Stimulated activated CD8-positive, alpha-beta memory T cell treated with anti-CD3 and anti-CD28 coated beads, Interleukin-15, amount 100 ng/mL, for 48 hours (primary cell): ENCODE data around the gene BTBD2.

Experiments
- DNase-seq, 2 donors: peaks; one replicate each; pipeline ENCODE4 v3.0.0-alpha.2; 2020; ENCODE audit warnings: low read depth in 2 of 2

Gene BTBD2

DNA sequence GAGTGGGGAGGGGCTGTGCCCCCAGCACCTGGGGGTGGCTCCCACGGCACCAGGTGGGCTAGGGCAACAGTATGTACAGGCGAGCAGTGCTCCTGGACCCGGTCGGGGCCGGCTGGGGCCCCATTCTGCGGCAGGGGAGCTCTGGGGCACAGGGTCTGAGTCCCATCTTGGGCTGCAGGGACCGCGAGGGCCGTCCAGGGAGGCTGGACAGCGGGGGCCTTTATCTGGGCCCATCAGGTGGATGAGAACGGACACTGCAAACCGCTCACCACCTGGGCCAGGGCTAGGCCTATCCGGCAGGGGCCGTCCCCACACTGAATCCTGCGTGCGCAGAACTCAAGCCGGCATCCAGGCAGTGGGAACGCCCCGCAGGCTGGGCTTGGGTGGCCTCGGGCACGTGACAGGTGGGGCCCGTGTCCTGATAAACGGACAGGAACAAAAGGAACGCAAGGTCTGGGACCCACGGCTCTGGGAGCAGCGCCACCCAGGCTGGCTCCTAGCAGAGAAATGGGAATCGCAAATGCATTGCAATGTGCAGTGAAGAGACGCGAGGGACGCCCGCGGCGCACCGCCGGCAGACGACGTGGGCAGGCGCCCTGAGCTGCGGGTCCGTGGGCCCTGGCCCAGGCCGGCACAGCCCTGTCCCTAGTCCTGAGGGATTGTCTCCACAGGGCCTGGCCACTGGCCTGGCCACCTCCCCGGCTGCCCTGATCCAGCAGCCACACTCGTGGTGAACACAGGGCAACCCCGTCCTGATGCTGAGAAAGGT is 29.7 kb downstream of the BTBD2 start:
- DNase-seq, result no peak

- no peak for DNase-seq
Measured at GRCh38 chr19:1984357-1984756, 31.2 kb downstream of the BTBD2 start.

DNA sequence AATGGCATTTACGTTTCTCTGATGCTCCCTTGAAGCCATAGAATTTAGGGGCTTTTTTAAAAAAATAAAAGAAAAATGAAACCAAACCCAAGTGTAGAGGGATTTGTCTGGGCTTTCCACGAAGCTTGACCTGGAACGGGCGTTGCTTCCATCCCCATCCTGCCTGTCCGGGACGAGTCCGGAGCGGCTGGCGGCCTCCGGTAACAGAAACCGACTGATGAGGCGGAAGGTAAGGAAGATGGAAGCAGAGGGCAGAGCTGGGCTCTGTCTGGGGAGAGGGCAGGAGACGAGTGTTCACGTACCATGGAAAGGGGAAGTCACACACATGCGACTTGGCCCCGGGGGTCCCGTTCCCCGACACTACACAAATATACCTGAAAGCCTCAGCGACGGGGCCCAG is 34.3 kb downstream of the BTBD2 start:
- no peak for DNase-seq

GRCh38 chr19:1980809-1981181 is 34.7 kb downstream of the BTBD2 start:
- DNase-seq, result no peak

DNA sequence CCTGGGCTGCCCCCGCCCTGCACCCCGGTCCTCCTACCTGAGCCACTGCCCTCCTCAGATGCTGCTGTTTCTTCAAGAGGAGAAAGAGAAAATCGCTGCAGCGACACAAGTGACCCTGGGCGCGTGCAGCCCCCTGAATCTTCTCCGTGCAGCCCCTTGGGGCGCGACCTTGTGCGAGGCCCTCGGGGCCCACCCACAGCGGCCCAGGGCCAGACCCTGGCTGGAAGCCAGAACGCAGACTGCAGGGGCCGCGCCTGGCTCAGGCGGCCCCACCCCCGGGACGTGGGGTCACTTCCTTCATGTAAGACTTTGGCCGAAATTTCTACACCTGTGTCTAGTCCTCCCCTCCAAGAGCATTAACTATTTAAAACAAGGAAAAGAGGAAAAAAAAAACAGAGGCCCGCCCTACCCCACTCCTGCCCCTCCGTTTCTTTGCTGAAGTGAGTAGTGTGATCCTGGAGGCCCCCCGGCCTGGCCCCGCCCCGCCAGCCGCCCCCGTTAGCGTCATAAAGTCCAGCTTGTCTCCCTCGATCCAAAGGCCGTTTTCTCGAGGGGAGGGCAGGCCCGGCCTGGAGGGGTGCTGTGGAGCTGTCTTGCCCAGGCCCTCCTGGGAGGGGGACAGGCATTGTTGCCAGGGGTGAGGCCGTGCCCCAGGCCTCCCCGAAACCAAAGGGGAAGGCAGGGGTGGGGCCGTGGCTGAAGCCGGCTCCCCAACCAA is 35.3 kb downstream of the BTBD2 start:
- DNase-seq, result no peak

DNA sequence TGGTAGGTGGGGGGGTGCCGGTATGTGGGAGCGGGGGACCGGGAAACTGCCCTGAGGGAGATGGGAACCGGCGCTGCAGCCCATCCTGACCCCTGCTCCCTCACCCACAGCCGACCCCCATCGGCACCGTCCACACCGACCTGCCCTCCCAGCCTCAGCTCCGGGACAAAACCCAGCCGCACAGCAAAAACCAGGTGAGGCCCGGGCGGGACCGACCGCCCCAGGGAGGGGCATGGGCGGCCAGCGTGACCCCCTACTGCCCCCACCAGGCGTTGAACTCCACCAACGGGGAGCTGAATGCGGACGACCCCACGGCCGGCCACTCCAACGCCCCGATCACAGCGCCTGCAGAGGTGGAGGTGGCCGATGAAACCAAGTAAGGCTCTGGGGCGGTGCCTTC is 35.9 kb downstream of the BTBD2 start:
- no peak for DNase-seq

DNA sequence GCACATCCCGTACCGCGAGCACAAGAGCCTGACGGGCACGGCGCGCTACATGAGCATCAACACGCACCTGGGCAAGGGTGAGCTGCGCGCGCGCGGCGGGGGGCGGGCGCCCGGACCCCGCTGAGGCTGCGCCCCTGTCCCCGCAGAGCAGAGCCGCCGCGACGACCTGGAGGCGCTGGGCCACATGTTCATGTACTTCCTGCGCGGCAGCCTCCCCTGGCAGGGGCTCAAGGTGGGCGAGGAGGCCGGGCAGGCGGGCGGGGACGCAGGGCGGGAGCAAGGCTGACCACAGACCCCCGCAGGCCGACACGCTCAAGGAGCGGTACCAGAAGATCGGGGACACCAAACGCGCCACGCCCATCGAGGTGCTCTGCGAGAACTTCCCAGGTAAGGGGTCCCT is 36.5 kb downstream of the BTBD2 start:
- DNase-seq, result no peak

- no peak for DNase-seq
Measured at GRCh38 chr19:1978346-1978894, 37.1 kb downstream of the BTBD2 start.

DNA sequence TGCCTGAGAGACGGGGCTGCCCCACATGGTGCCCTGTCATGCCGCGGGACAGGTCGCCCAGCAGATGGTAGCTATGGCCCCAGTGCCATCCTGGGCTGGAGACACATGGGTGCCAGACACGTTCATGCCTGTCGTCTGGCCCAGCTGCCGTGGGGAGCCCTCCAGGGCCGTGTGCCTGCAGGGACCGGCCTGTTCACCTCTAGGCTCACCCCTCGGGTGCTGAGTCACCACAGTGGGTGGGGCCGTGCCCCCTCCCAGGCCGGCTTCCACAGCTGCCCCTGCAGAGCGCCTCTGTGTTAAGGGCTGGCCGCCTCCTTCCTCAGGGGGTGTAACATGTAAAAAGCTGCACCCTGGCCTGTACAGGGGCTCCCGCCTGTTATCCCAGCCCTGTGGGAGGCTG is 38.4 kb downstream of the BTBD2 start:
- DNase-seq, result no peak

DNA sequence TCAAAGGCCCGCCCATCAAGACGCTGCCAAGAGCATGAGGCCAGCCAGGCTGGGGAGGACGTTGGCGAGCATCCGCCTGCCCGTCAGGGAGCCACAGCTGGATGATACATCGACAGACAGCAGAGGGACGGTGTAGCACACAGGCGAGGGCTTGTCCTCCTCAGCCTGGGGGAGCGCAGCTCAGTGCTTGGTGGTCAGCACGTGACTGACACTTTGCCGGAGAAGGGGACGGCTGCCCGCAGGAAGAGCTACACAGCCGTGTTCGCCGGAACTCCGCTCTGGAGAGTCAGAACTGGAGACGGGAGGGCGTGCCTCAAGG is 40.4 kb downstream of the BTBD2 start:
- DNase-seq, result no peak

DNA sequence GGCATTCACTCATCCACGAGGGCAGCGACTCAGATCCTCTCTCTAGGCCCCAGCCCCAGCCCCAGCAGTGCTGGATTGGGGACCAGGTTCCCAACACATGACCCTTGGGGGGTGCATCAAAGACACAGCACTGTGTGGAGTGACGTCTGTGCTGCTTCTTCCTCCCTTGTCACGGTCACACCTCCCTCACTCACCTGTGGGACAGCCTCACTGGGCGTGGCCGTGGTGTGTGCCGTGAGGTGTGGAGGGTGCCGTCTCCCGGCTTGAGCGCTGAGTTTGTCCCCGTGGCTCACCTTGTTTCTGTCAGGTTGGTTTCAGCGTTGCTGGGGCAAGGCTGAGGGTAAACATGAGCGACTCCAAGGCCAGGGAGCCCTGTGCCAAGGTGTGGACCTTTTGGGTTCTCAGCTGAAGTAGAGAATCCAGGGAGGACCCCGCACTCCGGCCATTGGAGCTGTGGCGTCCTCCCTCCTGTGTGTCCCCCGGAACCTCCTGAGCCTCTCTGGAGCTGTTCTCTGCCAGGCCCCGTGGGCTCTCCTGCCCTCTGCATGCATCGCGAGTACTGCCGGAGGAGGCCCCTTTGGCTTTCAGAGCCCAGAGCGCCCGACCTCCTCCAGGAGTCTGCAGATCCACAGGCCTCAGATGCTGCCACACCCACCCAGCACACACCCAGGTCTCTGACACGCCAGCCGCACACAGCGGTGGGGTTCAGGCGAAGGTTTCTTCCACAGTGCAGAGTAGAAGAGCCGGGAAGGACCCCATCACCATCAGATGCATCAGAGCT is 40.9 kb downstream of the BTBD2 start:
- DNase-seq, result no peak

- no peak for DNase-seq
Measured at GRCh38 chr19:1970806-1971502, 44.6 kb downstream of the BTBD2 start.

DNA sequence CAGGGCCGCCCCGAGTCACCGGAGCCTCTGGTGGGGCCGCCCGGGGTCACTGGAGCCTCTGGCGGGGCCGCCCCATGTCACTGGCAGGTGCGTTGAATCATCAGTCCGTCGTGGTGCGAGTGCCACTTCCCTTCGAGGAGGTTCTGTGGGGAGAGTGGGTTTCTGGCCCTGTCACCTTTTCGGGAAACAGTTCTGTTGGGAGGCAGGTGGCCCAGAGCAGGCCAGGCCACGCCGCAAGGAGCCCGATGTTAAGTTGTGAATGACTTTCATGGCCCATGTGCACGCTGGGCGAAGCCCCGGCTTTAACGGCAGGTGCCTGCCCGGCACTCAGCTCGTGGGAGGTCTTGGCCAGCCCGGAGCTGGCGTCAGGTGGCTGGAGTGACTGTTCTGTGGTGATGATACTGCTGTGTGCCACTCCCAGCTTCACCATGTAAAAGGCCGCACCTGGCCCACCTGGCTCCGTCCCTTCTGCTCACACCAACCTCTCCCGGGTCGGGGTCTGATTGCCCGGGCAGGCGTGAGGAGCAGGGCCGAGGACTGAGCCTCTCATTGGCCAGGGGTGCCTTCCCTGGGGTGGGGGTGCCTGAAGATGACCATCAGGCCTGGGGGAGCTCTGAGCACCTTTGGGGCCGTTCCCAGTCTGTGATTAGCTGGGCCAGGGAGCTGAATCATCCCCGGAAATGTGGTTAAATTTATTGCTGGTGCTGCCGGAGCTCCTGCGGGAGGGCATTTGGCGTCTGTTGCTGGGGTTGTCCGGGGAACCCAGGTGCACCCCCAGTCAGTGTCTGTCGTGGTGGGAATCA is 45.3 kb downstream of the BTBD2 start:
- DNase-seq, result no peak

- DNase-seq, result no peak
Measured at GRCh38 chr19:1969176-1970002, 46.1 kb downstream of the BTBD2 start.

DNA sequence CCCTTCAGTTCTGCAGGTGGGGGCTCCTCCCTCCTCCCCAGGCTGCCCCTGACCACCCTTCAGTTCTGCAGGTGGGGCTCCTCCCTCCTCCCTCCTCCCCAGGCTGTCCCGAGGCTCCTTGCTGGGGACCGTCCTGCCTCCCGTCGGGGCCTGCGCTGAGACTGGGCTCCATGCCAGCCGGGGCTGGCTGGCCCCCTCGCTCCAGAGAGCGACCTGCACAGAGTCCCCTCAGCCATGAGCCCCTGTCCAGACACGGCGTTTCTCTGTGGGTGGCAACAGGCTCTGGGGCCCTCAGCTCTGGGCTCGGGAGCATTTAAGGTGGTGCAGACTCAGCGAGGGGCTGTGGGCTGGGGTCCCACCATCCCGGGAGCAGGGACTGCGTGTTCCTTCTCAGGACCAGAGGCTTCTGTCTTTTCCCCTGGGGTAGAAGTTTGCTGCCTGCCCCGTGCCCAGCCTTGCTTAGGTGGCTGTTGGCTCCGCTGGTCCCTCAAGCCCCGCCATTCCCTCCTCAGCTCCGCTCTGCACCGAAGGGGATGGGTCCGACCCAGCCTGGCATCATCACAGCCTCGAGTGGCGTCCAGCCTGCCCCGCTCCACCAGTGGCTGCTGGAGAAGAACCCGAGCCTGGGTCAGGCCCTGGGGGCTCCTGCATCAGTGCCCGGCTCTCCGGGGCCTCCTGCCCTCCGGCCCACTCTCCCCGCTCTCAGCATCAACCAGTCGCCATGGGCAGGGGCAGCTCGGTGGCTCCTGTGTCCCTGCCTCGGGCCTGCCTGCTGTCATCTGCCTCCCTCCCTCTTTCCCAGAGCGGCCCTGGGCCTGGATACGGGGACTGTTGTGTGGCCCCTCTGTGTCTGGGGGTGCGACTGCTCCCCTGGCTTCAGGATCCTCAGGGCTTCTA is 47.0 kb downstream of the BTBD2 start:
- no peak for DNase-seq

GRCh38 chr19:1967087-1967608 is 48.4 kb downstream of the BTBD2 start:
- no peak for DNase-seq

DNA sequence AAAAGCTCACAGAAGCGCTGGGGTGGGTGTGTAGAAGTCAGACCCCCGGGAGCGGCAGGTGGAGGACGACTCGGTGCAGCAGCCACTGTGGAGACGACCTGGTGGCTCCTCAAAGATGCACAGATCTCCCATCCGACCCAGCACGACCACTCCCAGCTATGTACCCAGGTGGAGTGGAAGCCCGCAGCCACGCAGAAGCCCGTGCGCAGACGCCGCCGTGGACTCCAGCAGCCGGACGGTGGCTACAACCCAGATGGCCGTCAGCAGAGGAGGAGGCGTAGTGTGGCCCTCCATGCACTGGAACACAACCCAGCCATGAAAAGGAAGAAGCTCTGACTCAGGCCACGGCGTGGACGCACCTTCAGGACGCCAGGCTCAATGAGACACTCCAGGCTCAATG is 52.8 kb downstream of the BTBD2 start:
- no peak for DNase-seq

DNA sequence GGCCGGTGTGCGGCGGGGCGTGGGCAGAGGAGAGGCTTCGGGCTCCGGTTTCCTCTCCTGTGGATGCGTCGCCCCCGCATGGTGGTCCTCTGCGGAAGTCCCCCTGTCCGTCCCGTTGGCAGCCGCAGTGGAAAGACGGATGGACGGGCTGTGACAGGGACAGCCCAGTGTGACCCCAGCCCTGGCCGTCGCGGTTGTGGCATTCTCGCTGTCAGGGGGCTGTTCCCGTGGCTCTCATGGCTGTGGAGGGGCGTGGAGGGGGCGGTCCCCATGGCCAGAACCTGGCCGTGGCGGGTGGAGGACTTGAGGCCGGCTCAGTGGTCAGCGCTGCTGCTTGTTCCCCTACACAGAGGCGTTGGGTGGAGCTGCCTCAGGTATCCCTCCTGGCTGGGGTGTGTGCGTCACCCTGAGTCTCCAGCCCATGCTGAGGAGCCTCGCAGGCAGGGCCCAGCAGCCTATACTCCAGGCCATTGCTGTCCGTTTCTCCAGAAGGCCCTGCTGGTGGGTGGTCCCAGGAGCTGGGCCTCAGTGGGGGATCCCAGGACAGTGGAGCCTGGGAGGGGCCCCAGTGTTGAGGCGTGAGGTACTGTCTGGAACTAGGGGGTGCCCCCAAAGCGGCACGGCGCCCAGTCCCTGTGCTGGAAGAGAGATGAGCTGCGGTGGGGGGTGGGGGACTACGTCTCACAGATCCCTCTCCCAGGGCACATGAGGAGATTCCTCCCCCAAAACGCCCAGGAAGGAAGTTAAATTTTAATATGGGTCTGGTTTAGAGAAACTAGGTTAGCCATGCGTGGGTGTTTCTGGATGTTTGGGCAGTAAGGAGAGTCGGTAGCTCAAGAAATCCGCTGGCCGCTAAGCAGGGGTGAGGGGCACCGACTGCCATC is 54.3 kb downstream of the BTBD2 start:
- DNase-seq, result no peak
